ENCODE results near the gene PTRH2. TPM values are rescaled to one million over a fixed set of nuclear protein-coding genes. Genes with fewer than 3 reads are reported as not detected.

The PTRH2 gene
- total RNA-seq, 1 donor from 2014 or later = 36.3 TPM

GRCh38 chr17:59702304-59702703, 4.9 kb downstream of the PTRH2 start:
- FAIRE-seq = no peak
- no peak overlapping the region for H3K27ac ChIP-seq (ENCODE audit: low read depth, low read length)
- H3K36me3 Mint-ChIP-seq (ENCODE audit: low read depth, unreplicated experiment) = peaks cover 5% of the 10 kb centered on the region
- DNase-seq (ENCODE audit: low read depth) = no peak
- H3K27me3 Mint-ChIP-seq (ENCODE audit: low read depth, unreplicated experiment) = no peaks in the 10 kb centered on the region
- peaks cover 85% of the 10 kb centered on the region for H4K20me1 ChIP-seq (ENCODE audit: insufficient read depth, low read length)
- no peak overlapping the region for H3K4me3 Mint-ChIP-seq (ENCODE audit: unreplicated experiment)
- H3K9me3 ChIP-seq (ENCODE audit: insufficient read depth, low read depth, low read length) = no peaks in the 10 kb centered on the region
- no peaks in the 10 kb centered on the region for H3K27me3 ChIP-seq (ENCODE audit: insufficient read depth, low read length)
- no peak overlapping the region for H3K4me3 ChIP-seq (ENCODE audit: insufficient read depth, low read depth, low read length)
- H3K9me3 Mint-ChIP-seq (ENCODE audit: unreplicated experiment) = no peaks in the 10 kb centered on the region
- no peak for TF ChIP-seq EZH2 (IDR thresholded peaks at IDR 0.05; ENCODE audit: insufficient read depth, low read length)
- TF ChIP-seq CTCF (IDR thresholded peaks at IDR 0.05; ENCODE audit: insufficient read depth, low read depth, low read length) = no peak
- no peak overlapping the region for H2AFZ ChIP-seq (ENCODE audit: low read depth, low read length)
- no peak overlapping the region for H3K27ac Mint-ChIP-seq (ENCODE audit: unreplicated experiment)
- H3K79me2 ChIP-seq (ENCODE audit: insufficient read depth, low read length) = peaks cover 100% of the 10 kb centered on the region
- H3K9ac ChIP-seq (ENCODE audit: low read length) = no peak overlapping the region
- H3K4me2 ChIP-seq (ENCODE audit: low read length) = no peak overlapping the region
- H3K36me3 ChIP-seq (ENCODE audit: insufficient read depth, low read length) = peaks cover 31% of the 10 kb centered on the region
- no peaks in the 10 kb centered on the region for H3K4me1 ChIP-seq (ENCODE audit: insufficient read depth, low read length)
- peaks cover 15% of the 10 kb centered on the region for H3K4me1 Mint-ChIP-seq (ENCODE audit: low read depth, unreplicated experiment)

DNA sequence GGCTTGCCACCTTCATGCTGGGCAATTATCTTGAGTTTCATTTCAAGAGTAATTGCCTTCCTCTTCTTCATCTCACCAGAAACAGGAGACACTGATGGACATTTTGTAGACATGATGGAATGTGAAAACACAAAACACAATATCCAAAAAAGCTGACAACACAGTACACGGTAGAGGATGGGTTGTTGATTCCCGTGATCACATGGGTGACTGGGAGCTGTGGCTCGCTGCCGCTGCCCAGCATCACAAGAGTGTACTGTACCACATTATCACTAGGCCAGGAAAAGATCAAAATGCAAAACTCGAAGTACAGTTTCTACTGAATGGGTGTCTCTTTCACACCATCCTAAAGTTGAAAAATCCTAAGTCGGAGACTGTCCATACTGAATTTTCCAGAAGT, 7.4 kb downstream of the PTRH2 start:
- Histone ChIP-seq H3K36me3 (ENCODE audit: insufficient read depth, low read length) (peaks cover 55% of the 10 kb centered on the region), H3K27ac (ENCODE audit: low read depth, low read length) (no peak overlapping the region)

More for the DNA sequence above, 7.4 kb downstream of the PTRH2 start:
- H3K79me2 ChIP-seq (ENCODE audit: insufficient read depth, low read length) = peaks cover 100% of the 10 kb centered on the region
- TF ChIP-seq EZH2 (IDR thresholded peaks at IDR 0.05; ENCODE audit: insufficient read depth, low read length) (no peak), CTCF (IDR thresholded peaks at IDR 0.05; ENCODE audit: insufficient read depth, low read depth, low read length) (no peak)
- Mint-ChIP-seq H3K27ac (ENCODE audit: unreplicated experiment) (no peak overlapping the region), H3K4me1 (ENCODE audit: low read depth, unreplicated experiment) (peaks cover 13% of the 10 kb centered on the region), H3K36me3 (ENCODE audit: low read depth, unreplicated experiment) (peaks cover 11% of the 10 kb centered on the region), H3K4me3 (ENCODE audit: unreplicated experiment) (no peak overlapping the region), H3K27me3 (ENCODE audit: low read depth, unreplicated experiment) (no peaks in the 10 kb centered on the region), H3K9me3 (ENCODE audit: unreplicated experiment) (no peaks in the 10 kb centered on the region)
- DNase-seq (ENCODE audit: low read depth) = no peak
- no peaks in the 10 kb centered on the region for H3K4me1 ChIP-seq (ENCODE audit: insufficient read depth, low read length)
- no peak overlapping the region for H3K4me2 ChIP-seq (ENCODE audit: low read length)
- no peak overlapping the region for H3K9ac ChIP-seq (ENCODE audit: low read length)
- peaks cover 95% of the 10 kb centered on the region for H4K20me1 ChIP-seq (ENCODE audit: insufficient read depth, low read length)
- H2AFZ ChIP-seq (ENCODE audit: low read depth, low read length) = no peak overlapping the region
- H3K9me3 ChIP-seq (ENCODE audit: insufficient read depth, low read depth, low read length) = no peaks in the 10 kb centered on the region
- H3K4me3 ChIP-seq (ENCODE audit: insufficient read depth, low read depth, low read length) = no peak overlapping the region
- FAIRE-seq = no peak
- no peaks in the 10 kb centered on the region for H3K27me3 ChIP-seq (ENCODE audit: insufficient read depth, low read length)

Data from astrocyte (in vitro differentiated cells and primary cell).